OCI-LY3 (cell line): ENCODE results near the gene SERPINF2.

Experiments
- CTCF ChIP-seq: fragments of 200-600, 300-600 bp; sonication (generic); IDR thresholded peaks from 2 replicates; pipeline ENCODE4 v1.5.1; 2014; ENCODE audit warnings: antibody characterized with exemption, low read length, low read depth
- EZH2phosphoT487 ChIP-seq: fragments of 200-600 bp; shearing (Covaris generic); IDR thresholded peaks from 2 replicates; pipeline ENCODE4 v1.6.1; 2018; ENCODE audit warnings: antibody characterized with exemption, mixed run types, low read depth

GRCh38 chr17:1732241-1732832, 10.3 kb upstream of the SERPINF2 start:
- no peak for TF ChIP-seq CTCF
- no peak for TF ChIP-seq EZH2phosphoT487
